GM10248 (cell line): ENCODE measurements around the gene SMIM3.

Experiments
- CTCF ChIA-PET: fragments of 300-600 bp; sonication (Branson Sonifier 250); formaldehyde crosslinking; extraction: SDS; loops from one replicate; lab custom pipeline; 2021; ENCODE audit warnings: antibody characterized with exemption; lab: Yijun Ruan, JAX
- POLR2A ChIA-PET: fragments of 350-650 bp; sonication (Branson Sonifier 250); formaldehyde crosslinking; extraction: SDS; loops from one replicate; lab custom pipeline; 2020; ENCODE audit warnings: antibody characterized with exemption; lab: Yijun Ruan, JAX
- DNase-seq: peaks from one replicate; pipeline ENCODE4 v3.0.0; 2012; ENCODE audit errors: extremely low spot score
- TF ChIP-seq, protein P1 (sequence below): IDR thresholded peaks from 2 replicates; pipeline ENCODE4 v1.5.1; 2012; ENCODE audit warnings: mild to moderate bottlenecking, low read depth; ENCODE audit errors: extremely low read depth, missing control alignments, control extremely low read depth

Gene SMIM3

DNA sequence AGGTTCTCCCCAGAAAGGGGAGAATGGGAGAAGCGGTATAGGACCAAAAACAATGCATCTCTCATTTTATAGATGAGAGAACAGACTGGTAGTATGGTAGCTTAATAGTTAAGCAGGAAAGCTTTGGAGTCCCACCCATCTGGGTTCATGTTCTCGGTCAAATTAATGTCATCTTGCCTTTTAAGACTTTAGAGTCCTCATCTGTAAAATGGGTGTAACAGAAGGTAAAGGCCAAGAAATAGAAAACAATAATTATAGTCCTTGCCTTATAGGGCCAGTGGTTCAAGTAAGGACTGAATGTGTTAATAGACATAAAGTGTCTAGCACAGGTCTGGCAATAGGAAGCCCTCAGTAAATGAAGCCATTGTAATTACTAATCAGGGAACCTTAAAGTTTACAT lies 16.4 kb downstream of the SMIM3 start:
- TF ChIP-seq, protein P1, sequence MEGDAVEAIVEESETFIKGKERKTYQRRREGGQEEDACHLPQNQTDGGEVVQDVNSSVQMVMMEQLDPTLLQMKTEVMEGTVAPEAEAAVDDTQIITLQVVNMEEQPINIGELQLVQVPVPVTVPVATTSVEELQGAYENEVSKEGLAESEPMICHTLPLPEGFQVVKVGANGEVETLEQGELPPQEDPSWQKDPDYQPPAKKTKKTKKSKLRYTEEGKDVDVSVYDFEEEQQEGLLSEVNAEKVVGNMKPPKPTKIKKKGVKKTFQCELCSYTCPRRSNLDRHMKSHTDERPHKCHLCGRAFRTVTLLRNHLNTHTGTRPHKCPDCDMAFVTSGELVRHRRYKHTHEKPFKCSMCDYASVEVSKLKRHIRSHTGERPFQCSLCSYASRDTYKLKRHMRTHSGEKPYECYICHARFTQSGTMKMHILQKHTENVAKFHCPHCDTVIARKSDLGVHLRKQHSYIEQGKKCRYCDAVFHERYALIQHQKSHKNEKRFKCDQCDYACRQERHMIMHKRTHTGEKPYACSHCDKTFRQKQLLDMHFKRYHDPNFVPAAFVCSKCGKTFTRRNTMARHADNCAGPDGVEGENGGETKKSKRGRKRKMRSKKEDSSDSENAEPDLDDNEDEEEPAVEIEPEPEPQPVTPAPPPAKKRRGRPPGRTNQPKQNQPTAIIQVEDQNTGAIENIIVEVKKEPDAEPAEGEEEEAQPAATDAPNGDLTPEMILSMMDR = no peak
- no peak for DNase-seq
- CTCF ChIA-PET = interaction anchor here (0.7 to 1.5 kb wide), 5 partner anchors 10 to 93 kb away, joined by 3 to 5 read pairs (median 3); partner anchors contain the start of genes IRGM and RBM22
- POLR2A ChIA-PET = no interaction called here

DNA sequence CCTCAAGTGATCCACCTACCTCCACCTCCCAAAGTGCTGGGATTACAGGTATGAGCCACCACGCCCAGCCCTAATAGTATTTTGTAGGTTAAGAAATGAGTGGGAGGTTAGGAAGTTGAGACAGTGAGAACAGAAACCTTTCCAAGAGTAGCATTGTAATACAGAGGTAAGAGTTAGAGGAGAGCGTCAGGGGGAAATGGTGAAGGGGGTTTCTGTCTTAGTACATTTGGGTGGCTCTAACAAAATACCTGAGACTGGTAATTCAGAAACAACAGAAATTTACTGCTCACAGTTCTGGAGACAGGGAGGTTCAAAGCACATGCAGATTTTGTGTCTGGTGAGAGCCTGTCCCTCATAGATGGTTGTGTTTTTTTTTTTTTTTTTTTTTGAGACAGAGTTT lies 18.8 kb downstream of the SMIM3 start:
- POLR2A ChIA-PET = no interaction called here
- TF ChIP-seq, protein P1 = no peak
- CTCF ChIA-PET = interaction anchor here (2.2 to 2.4 kb wide), 3 partner anchors 8 to 367 kb away, joined by 7 to 12 read pairs (median 7); no protein-coding TSS in a partner anchor
- DNase-seq = no peak

DNA sequence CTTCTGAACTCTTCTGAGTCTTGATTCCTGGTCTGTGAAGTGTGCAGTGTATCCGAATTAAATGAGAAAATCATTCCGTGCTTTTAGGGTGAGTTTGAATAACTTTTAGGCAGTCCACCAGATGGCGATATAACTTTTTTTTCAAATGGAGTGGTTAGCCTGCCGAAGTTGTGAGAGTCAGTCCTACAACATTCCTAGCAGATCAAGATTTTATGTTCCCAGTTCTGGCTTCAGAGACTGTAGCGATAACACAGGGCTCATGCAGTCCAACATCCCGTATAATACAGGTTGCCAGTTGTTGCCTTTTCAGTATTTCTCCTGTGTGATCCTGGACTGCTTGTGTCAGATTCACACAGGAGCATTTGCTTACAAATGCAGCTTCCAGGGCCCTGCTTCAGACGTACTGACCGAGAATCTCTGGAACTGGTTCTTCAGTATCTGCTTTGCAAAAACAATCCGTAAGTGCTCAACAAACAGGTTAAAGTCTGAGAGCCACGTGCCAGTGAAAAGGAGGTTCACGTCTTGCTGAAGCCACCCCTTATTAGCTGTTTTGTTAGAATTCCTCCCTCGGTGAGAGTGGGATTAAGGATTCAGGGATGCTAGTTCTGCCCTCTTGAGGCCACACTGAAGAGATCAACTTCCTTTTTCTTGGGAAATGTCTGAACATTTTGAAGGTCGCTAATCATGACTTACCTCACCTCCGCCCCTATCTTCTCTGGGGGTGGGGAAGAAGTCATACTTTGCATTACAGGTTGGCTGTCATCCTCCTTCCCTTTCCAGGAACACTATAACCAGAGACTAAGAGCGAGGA lies 22.8 kb downstream of the SMIM3 start:
- ChIA-PET POLR2A (no interaction called here), CTCF (interaction anchor here (0.7 to 3.1 kb wide), 29 partner anchors 9 to 498 kb away, joined by 3 to 46 read pairs (median 4); partner anchors contain the start of genes DCTN4, IRGM, RBM22 and SMIM3)
- peak; percentile 41 for DNase-seq
- TF ChIP-seq, protein P1 = peak; percentile 53

DNA sequence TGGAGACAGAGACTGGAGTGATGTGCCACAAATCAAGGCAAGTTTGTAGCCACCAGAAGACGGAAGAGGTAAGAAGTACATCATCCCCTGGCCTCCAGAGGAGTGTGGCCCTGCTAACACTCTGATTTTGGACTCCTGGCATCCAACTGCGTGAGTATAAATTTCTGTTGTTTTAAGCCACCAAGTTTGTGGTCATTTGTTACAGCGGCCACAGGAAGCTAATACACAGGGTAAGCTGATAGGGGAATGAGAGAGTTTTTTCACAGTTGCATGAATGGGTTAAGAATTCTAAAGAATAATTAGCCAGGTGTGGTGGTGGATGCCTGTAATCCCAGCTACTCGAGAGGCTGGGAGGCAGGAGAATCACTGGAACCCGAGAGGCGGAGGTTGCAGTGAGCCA lies 25.8 kb downstream of the SMIM3 start:
- no peak for DNase-seq
- CTCF ChIA-PET = interaction anchor here (0.6 to 2.8 kb wide), 6 partner anchors 9 to 361 kb away, joined by 3 to 23 read pairs (median 5); partner anchors contain the start of gene IRGM
- POLR2A ChIA-PET = interaction anchor here (0.7 kb wide), 1 partner anchor 28 kb away, joined by 5 read pairs; no protein-coding TSS in a partner anchor
- TF ChIP-seq, protein P1 = no peak

DNA sequence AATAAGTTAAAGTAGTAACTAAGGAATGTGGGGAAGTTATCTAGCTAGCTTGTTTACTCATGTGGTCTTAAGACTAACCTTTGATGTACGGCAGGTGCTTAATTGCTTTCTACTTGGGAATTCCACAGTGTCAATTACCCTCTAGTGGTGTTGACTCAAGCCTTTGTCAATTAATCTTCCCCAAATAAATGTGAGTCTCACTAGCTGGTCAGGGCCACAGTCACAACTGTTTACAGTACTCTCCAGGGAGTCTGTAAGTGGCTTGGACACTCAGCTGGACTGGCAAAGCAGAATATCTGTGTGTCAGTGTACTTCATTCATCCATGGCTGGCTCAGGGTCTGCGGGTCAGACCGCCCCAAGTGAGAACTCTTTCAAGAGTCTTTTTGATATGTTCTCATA lies 30.8 kb downstream of the SMIM3 start:
- CTCF ChIA-PET = interaction anchor here (1.0 to 1.5 kb wide), 3 partner anchors 37 to 306 kb away, joined by 3 to 5 read pairs (median 3); partner anchors contain the start of gene IRGM
- no peak for DNase-seq
- TF ChIP-seq, protein P1 = no peak

DNA sequence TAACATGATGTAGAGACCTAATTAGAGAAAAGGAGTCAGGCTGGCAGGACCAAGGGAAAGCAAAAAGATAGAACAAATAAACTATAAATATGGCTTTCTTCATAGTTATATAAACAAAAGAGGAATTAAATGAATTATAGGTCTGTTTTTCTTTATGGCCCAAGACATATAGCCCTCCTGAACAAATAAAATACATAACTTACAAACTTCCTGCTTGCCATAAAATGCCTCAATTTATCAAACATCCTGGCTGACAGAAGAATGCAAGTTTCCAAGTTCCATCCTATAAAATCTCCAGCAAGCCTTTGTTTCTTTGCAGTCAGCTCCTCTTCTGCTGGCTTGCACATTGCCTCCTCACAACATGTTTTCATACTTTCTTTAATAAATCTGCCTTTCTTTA lies 36.5 kb downstream of the SMIM3 start:
- TF ChIP-seq, protein P1 = no peak
- ChIA-PET CTCF (interaction anchor here (0.5 to 3.1 kb wide), 2 partner anchors 10 to 355 kb away, joined by 3 to 11 read pairs; no protein-coding TSS in a partner anchor), POLR2A (no interaction called here)
- DNase-seq = no peak

More for the DNA sequence above, 30.8 kb downstream of the SMIM3 start:
- POLR2A ChIA-PET = no interaction called here
